Stimulated activated effector memory CD8-positive, alpha-beta T cell treated with anti-CD3 and anti-CD28 coated beads, Interleukin-12 subunit alpha, Interleukin-12 subunit beta, amount 100 ng/mL, for 72 hours (primary cell): ENCODE data around the gene C1D.
"Not testable (repeated sequence)": the region's sequence is repeated elsewhere in the genome, so short reads cannot be mapped to it uniquely, and the experiment has no call there.

ENCODE experiments used
- ATAC-seq: fragments of 150-1000 bp; cut with Tn5 transposase; 2 replicates; pipeline ENCODE4 v1.10.0; 2021
- DNase-seq, 2 donors: peaks; one replicate each; pipeline ENCODE4 v3.0.0; 2021 to 2022; ENCODE audit warnings: low spot score in 2 of 2
- H3K27ac Mint-ChIP-seq: one replicate; pipeline ENCODE4 v1.8.0; 2022; ENCODE audit warnings: mild to moderate bottlenecking, mixed read lengths
- H3K36me3 Mint-ChIP-seq: one replicate; pipeline ENCODE4 v1.8.0; 2022; ENCODE audit warnings: mild to moderate bottlenecking, mixed read lengths
- H3K4me1 Mint-ChIP-seq: one replicate; pipeline ENCODE4 v1.8.0; 2022; ENCODE audit warnings: mixed read lengths
- H3K4me3 Mint-ChIP-seq: one replicate; pipeline ENCODE4 v1.8.0; 2022; ENCODE audit warnings: mild to moderate bottlenecking, mixed read lengths
- H3K9me3 Mint-ChIP-seq: one replicate; pipeline ENCODE4 v1.8.0; 2022; ENCODE audit warnings: mixed read lengths

Gene C1D

DNA sequence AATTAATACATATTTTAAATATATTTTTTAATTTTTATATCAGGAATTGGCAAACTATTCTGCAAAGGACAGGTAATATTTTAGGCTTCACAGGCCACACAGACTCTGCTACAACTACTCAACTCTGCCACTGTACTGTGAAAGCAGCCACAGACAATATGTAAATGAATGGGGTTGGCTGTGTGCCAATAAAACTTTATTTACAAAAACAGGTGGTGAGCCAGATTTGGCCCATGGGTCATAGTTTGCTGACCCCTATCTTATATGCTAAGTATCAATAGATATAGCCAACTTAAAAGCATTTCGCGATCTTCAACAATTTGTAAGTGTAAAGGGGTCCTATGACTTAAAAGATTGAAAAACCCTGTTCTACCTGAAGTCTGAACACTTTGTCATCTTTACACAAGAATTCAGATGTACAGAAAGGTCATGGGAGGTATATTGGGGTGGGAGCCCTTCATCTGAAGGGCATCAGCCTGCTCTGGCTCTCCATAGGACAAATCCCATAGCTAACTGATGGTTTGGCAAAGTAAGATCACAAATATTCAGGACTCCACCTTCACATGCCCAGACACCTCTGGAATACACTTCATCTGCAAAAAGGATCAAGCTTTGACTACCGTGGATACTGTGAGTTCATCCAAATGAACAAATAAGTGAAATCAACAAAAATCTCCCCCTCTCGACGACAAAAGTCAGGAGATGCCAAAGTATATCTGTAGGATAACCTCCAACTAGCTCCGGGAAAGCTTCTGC is 65.9 kb downstream of the C1D start:
- DNase-seq (no peak), ATAC-seq (no peak)
- H3K4me3 Mint-ChIP-seq: no peak overlapping the region
- H3K36me3 Mint-ChIP-seq: no peaks in the 10 kb centered on the region
- no peaks in the 10 kb centered on the region for H3K4me1 Mint-ChIP-seq
- no peak overlapping the region for H3K27ac Mint-ChIP-seq
- no peaks in the 10 kb centered on the region for H3K9me3 Mint-ChIP-seq

DNA sequence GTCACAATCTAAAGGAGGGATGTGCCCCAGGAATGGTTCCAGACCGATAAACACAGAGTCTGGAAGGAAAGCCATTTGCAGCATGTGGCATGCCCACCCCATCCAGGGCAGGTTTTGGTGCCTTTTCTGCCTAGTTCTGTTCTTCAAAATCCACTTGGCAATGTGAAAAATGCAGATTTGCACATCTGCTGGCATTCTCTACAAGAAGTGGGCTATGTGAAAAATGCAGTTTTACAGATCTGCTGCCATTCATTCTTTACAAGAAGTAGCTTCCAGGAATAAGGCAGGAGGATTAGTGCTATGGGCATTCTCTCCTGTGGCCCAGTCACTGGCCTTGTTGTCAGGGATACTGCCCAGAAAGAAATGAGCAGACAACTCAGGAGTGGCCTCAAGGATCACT is 68.1 kb downstream of the C1D start:
- no peaks in the 10 kb centered on the region for H3K9me3 Mint-ChIP-seq
- H3K27ac Mint-ChIP-seq: no peak overlapping the region
- no peaks in the 10 kb centered on the region for H3K4me1 Mint-ChIP-seq
- H3K4me3 Mint-ChIP-seq: no peak overlapping the region
- DNase-seq (no peak), ATAC-seq (no peak)
- no peaks in the 10 kb centered on the region for H3K36me3 Mint-ChIP-seq

DNA sequence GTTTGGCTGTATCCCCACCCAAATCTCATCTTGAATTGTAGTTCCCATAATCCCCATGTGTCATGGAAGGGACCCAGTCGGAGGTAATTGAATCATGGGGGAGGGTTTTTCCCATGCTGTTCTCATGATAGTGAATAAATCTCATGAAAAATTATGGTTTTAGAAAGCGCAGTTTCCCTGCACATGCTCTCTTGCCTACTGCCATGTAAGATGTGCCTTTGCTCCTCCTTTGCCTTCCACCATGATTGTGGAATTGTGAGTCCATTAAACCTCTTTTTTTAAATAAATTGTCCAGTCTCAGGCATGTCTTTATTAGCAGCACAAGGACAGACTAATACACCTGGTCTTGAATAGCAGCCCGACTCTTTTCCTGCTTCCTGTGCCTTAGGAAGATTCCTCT is 68.7 kb downstream of the C1D start:
- ATAC-seq, H3K36me3 Mint-ChIP-seq, H3K4me3 Mint-ChIP-seq: not testable (repeated sequence)

DNA sequence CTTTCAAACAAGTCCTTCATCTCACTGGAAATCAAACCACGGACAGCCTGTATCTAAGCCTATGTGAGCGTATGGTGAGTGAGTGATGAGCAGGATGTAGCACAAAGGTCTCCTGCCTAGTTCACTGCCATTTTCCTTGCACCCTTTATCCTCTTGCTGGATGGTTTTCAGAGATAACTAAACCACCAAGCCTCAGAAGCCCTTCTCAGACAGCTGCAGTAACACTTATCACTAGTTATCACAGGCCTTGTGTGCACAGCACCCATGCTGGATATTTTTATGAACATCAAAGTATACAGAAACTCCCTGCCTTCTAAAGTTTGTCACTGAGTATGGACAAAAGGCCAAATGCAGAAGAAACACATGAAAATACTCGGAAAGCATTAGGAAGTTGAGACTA is 69.5 kb downstream of the C1D start:
- H3K27ac Mint-ChIP-seq: no peak overlapping the region
- no peaks in the 10 kb centered on the region for H3K9me3 Mint-ChIP-seq

More for the DNA sequence above, 68.7 kb downstream of the C1D start:
- not testable (repeated sequence) for DNase-seq, H3K4me1 Mint-ChIP-seq, H3K9me3 Mint-ChIP-seq, H3K27ac Mint-ChIP-seq

DNA sequence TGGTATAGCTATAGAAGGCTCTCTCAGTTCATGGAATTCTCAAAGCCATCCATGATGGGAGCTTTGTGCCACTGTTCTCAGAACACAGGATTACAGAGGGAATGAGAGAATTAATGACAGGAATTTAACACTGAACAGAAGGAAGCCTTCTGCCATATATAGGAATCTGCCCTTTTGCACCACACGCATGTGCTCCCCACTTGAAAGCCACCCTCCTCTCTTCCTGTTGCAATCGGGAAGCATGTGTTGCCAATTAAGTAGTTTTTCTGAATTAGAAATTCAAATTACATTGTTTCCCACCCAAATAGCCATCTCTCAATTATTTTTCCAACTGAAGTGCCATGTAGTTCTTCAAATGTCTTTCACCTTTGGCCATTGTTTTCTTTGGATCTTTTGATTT is 71.3 kb downstream of the C1D start:
- no peak overlapping the region for H3K4me3 Mint-ChIP-seq

More for the DNA sequence above, 69.5 kb downstream of the C1D start:
- ATAC-seq (no peak), DNase-seq (no peak)
- no peak overlapping the region for H3K4me3 Mint-ChIP-seq
- no peaks in the 10 kb centered on the region for H3K36me3 Mint-ChIP-seq
- no peaks in the 10 kb centered on the region for H3K4me1 Mint-ChIP-seq

More for the DNA sequence above, 71.3 kb downstream of the C1D start:
- DNase-seq: no peak
- Mint-ChIP-seq H3K36me3 (no peaks in the 10 kb centered on the region), H3K4me1 (no peaks in the 10 kb centered on the region), H3K9me3 (no peaks in the 10 kb centered on the region), H3K27ac (no peak overlapping the region)
- no peak for ATAC-seq
